Raji (cell line): ENCODE data around the gene NPSR1.

Experiments used
- POLR2A ChIP-seq: IDR thresholded peaks from 2 replicates; pipeline ENCODE4 v1.6.1; 2011; ENCODE audit warnings: low read depth, low read length, control low read depth; ENCODE audit not compliant: insufficient read depth

NPSR1 gene

DNA sequence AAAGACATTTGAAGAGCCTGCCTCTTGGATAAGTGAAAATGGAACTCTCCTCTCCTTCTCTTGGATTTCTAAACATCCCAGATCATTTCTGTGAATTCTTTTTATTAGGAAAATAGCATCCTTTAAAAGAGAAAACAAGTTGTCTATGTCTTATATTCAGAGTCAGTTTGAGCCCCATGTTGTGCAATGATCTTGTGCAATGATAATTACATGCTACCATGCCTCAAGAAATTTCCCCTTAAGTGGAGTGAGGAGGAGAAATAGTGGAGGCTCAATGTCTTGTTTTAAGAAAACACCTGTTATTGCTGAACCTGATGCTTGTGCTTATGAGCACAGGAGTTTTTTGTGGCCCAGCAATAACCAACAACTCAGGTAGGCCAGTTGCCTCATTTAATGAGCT, 103.6 kb downstream of the NPSR1 start:
- TF ChIP-seq POLR2A = no peak

DNA sequence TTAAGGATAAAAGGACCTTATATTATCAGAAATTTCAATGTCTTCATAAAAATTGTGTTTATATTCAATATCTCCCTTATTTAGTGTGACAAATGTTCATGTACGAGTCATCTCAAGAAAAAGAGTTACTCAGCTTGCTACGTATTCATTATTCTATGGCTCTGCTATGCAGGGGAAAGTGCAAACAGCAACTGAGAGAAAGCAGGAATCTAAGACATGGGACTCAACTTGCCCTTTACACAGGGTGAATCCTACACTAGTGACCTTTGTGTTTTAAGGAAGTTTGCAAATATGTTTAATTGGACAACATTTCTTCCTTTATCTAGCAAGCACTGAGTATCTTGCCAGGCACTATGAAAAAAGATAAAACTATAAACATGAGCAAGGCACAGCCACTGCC, 104.7 kb downstream of the NPSR1 start:
- TF ChIP-seq POLR2A = no peak

DNA sequence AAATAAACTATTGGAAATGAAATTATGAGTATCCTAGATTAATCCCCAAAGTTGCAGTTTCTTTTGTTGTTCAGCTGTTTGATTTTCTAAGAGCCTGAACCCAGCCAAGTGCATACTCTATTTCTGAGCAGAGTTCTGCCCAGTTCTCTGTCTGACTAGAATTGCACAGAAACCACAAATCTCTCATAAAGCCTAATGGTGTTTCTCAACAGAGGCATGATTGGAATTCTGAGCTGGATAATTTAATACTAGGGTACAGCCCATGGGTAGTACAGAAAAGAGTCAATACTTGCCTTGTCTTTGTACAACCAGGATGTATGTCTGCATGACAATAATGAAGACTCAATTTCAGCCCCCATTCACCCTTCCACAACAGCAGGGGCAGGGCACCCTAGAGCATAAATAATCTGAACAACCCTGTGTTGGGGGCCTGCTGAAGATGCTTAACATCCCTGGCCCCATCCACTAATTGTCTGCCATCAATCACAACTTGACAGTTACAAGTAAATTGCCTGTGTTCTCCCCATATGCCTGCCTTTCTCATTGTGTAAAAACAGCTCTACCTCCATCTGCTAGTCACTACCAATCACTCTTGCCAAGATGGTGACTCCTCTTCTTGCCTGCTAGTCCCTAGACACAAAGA, 114.4 kb downstream of the NPSR1 start:
- no peak for TF ChIP-seq POLR2A

DNA sequence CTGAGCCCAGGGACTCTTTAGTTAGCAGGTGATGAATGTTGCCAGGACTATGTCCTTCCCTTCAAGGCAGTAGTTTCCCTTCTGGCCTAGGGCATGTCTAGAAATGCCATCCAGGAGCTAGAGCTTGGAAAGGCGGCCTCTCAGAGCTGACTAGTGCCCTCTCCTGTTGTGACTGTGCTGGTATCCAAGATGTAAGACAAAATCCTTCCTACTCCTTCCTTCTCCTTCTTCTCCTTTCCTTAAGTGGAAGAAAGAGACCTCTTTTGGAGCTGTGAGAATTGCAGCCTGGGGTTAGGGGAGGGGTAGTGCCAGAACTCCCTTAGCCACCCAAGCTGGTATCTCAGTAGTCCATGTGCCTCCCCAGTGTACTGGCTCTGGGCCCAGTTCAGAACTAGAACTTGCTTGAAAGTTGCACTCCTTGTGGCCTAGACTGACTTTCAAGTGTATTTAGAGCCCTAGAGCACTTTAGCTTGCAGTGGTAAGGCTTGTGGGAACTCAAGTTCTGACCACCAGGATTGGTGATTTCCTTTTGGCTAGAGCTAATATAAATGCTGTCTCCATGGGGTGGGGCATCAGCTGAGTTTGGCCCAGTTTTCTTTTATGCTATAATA, 118.8 kb downstream of the NPSR1 start:
- TF ChIP-seq POLR2A = no peak

DNA sequence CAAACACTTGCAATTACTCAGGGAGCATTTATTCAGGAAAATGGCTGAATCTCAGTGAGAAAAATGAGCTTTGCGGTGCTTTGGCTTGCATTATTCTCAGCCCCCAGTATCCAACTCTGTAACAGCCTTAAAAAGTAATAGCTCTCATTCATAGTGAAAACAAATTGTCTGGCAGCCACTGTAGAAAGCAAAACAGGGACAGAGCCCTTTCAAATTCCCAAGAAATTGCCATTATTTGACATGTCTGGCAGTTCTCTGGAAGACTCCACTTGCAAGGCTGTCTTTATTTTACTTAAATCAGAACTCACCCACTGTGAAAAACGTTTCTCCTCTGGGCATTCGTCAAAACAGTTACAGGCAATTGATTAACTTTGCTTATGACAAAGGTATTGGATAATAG, 122.5 kb downstream of the NPSR1 start:
- no peak for TF ChIP-seq POLR2A

DNA sequence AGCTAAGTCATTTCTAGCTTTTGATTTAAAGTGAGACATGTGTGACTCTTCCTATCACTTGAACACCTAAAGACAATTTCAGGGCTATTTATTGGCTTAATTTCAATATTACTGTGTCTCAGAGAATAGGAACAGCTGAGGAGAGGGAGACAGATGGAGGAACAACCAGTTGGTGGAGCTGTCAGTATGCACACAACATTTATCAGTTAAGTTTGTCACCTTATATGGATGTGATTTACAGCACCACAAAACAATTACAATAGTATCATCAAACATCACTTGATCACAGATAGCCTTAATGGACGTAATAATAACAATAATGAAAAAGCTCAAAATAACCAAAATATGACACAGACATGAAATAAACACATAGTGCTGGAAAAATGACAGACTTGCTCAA, 129.6 kb downstream of the NPSR1 start:
- TF ChIP-seq POLR2A = no peak

DNA sequence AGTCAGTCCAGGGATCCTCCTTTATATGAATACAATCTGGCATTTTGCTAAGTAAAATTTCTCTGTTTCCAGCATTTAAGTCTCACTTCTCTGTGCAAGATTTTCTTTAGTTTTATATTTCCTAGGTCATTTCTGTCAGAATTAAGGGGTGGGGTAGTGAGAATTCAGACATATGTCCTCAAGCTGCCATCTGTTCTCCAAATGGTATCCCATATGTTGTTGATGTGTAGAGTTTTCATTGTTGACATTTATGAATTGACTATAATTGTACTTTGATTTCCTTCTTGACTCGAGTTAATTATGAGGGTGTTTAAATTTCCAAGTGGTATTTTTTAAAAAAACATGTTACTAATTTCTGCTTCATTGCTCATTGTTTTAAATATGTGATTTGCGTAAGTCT, 148.8 kb downstream of the NPSR1 start:
- no peak for TF ChIP-seq POLR2A

DNA sequence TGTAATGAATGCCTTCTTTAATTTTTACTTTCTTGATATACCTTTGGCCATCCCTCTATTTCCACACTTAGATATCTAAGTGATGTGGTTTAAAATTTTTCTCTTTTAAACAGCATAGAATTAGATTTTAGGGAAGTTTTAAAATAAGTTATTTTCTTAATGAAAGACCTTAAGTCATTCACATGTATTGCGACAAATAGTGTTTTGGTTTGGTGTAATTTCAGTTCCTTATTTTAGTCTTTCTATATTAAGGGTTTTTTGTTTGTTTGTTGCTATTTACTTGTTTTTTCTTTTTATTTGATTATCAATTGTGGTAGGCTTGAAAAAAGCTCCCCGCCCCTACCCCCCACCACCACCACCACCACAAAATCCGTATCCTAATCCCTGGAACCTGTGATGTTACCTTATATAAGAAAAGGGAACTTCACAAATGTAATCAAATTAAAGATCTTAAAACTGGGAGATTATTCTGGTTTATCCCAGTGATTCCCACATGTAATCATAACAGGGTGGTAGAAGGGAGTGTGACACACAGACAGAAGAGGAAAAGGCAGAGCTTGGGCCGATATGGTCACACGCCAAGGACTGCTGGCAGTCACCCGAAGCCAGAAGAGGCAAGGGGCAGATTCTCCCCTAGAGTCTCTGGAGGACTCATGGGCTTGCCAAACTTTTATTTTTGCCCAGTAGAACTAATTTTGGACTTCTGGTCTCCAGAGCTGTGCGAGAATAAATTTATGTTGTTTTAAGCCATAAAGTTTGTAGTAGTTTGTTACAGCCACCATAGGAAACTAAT, 149.7 kb downstream of the NPSR1 start:
- TF ChIP-seq POLR2A = no peak

DNA sequence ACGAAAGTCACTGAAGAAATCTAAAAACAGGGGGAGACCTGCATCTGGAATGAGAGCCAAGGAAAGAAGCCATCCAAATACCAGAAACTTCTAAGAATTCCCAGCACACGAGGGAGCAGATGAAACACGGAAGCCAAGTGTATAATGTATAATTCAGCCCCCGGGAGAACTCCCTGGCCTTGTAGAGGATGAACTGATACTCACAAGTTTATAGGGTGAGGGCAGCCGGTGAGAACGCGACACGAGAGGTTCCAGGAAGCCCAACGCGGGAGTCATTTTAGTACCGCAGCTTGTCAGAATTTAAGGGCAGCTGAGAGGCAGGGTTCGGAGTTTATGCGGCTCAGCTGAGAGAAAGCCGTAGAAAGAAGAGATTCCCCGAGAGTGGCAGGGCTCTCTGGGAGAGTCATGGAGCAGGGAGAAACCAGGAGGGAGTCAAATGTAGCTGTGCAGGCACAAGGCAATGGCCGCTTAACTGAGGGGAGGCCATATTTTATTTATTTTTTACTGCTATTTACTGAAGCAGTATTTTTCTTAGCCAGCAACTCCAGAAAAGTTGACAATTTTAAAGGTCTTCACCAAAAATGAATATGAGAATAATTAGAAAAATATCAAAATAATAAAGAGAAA, 164.0 kb downstream of the NPSR1 start:
- no peak for TF ChIP-seq POLR2A

DNA sequence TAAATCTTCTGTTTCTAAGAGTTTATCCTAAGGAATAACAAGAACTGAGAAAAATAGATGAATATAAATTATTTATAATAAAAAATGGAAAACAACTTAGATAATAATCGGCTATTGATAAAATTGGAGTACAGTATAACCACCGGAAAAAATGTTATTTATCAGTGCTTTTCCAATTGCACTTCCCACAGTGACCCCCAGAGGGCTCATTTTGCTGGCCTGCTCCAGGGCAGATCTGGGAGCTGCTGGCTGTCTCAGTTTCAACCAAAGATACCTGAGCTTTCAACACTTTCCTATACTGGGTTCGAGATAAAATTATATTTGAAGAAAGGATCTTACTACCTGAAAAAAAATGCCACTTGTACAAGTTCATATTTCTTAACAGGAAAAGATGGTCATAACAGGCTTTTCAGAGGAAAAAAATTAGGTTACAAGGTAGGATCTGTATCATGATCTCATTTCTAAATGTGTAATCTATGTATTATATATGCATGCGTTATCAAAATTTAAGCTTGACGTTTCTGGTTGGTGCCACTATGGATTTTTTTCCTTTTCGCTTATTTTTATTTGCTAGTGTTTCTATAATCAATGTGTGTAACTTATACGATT, 165.7 kb downstream of the NPSR1 start:
- no peak for TF ChIP-seq POLR2A

DNA sequence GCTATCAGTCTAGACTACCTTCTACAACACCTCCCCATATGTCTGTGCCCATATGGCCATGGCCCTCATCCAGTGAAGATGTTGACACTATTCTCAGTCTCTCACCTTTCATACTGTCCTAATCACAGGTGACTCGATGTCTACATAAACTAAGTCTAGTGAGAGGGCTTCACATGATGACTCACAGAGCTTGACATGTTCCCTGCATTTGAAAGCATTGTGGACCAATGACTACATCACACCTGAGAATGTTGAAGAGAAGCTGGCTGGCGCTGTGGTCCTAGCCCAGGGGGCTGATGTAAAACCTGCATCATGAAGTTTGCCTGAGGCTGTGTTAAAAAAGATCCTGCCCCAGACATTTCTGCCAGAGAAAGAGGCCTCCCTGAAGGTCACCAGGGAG, 167.2 kb downstream of the NPSR1 start:
- no peak for TF ChIP-seq POLR2A

DNA sequence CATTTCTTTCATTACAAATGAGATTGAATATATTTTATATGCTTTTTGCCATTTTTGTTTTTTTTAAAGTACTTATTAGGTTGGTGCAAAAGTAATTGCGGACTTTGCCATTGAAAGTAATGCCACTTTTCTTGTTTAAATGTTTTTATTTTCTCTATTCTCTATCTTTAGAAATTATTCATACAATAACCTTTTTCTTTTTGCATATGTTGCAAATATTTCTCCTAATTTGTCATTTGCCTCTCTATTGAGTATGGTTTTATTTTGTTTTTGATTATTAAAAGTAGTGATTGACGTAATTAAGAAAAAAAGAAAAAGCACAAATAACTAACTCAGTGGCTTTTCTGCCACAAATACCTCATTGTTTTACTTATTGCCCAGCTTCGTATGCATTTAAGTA, 172.4 kb downstream of the NPSR1 start:
- TF ChIP-seq POLR2A = no peak

DNA sequence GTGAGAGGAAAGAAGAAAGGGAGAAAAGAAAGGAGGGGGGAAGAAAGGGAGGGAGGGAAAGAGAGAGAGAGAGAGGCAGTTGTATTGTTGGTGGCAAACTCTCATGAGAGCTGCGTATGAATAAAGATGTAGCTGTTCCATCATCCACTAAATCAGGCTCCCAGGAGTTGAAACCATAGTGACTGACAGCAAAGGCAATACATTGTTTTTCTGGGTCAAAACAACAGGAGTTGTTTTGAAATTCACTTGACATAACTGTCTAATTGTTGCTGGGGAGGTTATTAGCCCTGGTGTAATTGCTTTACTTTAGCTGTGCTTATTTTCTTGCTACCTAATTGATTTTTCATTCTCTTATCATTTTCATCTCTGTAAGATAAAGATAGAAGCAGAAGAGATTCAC, 173.4 kb downstream of the NPSR1 start:
- TF ChIP-seq POLR2A = no peak

DNA sequence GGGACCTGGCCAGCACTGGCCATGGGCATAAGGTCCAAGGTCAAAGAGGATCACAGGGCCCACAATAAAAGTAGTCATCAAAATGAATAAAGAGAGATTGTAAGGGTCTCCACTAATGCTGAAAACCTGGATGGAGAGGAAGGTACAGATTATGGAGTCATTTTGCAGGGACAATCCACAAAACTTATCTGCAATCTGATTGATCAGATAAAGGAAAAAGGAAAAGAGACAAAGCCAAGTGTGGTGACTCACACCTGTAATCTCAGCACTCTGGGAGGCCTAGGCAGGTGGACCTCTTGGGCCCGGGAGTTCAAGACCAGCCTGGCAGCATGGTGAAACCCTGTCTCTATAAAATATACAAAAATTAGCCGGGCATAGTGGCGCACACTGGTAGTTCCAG, 174.0 kb downstream of the NPSR1 start:
- no peak for TF ChIP-seq POLR2A

DNA sequence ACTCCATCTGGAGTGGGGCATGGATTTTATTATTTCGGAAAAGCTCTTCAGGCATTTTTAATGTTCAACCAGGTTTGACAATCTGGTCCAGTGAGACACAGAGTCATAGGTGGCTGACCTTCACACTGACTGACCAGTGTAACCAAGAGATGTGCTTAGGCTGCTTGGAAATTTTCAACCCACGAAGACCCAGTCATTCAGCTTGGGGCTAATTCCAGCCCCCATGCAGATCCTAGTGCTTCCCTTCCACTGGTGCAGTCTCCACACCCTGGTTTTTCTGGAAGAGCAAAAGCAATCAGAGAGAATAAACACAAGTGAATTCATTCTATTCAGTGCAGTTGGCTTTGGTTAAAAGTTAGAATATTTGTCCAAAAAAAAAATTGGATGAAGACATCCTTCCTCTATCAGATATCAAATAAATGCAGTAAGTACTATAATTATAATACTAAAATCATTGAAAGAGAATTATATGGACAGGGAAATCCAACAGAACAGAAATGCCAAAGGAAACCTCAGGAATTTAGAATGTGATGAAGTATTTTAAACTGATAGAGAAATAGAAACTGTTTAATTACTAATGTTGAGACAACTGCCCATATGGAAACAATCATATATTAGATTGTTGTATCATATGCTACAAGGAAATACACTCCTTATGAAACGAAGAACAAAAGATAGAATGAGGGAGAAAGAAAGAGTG, 178.0 kb downstream of the NPSR1 start:
- no peak for TF ChIP-seq POLR2A
